ENCODE results near the gene IL36A. TPM values are rescaled to one million over a fixed set of nuclear protein-coding genes. Genes with fewer than 3 reads are reported as not detected.

Gene IL36A
- total RNA-seq, 1 experiment from 2014 or later: not detected

GRCh38 chr2:113057117-113057516 is 51.9 kb downstream of the IL36A start:
- Histone ChIP-seq H3K4me2 (ENCODE audit: insufficient read depth, insufficient read length, low read length) (no peak overlapping the region), H4K91ac (ENCODE audit: insufficient read length, low read depth, low read length) (no peak overlapping the region), H2AK5ac (ENCODE audit: insufficient read length, low read length) (no peak overlapping the region), H3K23me2 (ENCODE audit: insufficient read length, low read depth, low read length, poor library complexity, severe bottlenecking) (no peaks in the 10 kb centered on the region), H2BK15ac (ENCODE audit: low read depth, low read length) (no peak overlapping the region), H4K20me1 (ENCODE audit: control insufficient read depth, insufficient read depth, insufficient read length) (no peaks in the 10 kb centered on the region), H2BK20ac (ENCODE audit: low read depth, low read length, poor library complexity, severe bottlenecking) (no peak overlapping the region), H3K9ac (ENCODE audit: extremely low read depth, insufficient read length, low read length) (no peak overlapping the region), H2BK12ac (ENCODE audit: insufficient read length, low read depth, low read length) (no peak overlapping the region), H3K18ac (ENCODE audit: insufficient read length, low read depth, low read length) (no peak overlapping the region), H3T11ph (ENCODE audit: low read length) (no peak overlapping the region), H4K8ac (replicated peaks; ENCODE audit: insufficient read length, low read depth, low read length) (no peak overlapping the region), H3K79me2 (ENCODE audit: insufficient read depth, low read length) (no peaks in the 10 kb centered on the region), H3K4me1 (ENCODE audit: insufficient read depth, low read length) (no peaks in the 10 kb centered on the region), H4K5ac (ENCODE audit: insufficient read length, low read depth, low read length) (no peak overlapping the region), H2BK120ac (ENCODE audit: low read depth, low read length, poor library complexity, severe bottlenecking) (no peak overlapping the region), H3K23ac (ENCODE audit: insufficient read length, low read depth, low read length) (no peak overlapping the region), H3K79me1 (ENCODE audit: insufficient read depth, low read depth, low read length, poor library complexity, severe bottlenecking) (no peaks in the 10 kb centered on the region), H3K4ac (ENCODE audit: low read depth, low read length) (no peak overlapping the region), H2BK5ac (ENCODE audit: insufficient read length, low read length) (no peak overlapping the region), H3K27ac (ENCODE audit: insufficient read length, low read depth, low read length) (no peak overlapping the region), H3K9me3 (ENCODE audit: control insufficient read depth, low read depth, low read length) (peaks cover 14% of the 10 kb centered on the region), H3K56ac (ENCODE audit: insufficient read length, low read depth, low read length) (no peak overlapping the region), H3K14ac (ENCODE audit: insufficient read depth, low read length) (no peak overlapping the region), H3K27me3 (ENCODE audit: insufficient read depth, low read length) (peaks cover 2% of the 10 kb centered on the region; the same call in 1 of the 2 replicates), H2AFZ (ENCODE audit: low read length) (no peak overlapping the region)
- no peak overlapping the region for H3K4me3 Mint-ChIP-seq
- no peak overlapping the region for H3K27ac Mint-ChIP-seq
- DNase-seq: no peak
- peaks cover 58% of the 10 kb centered on the region for H3K27me3 Mint-ChIP-seq (ENCODE audit: low read depth)
- TF ChIP-seq, protein P1, sequence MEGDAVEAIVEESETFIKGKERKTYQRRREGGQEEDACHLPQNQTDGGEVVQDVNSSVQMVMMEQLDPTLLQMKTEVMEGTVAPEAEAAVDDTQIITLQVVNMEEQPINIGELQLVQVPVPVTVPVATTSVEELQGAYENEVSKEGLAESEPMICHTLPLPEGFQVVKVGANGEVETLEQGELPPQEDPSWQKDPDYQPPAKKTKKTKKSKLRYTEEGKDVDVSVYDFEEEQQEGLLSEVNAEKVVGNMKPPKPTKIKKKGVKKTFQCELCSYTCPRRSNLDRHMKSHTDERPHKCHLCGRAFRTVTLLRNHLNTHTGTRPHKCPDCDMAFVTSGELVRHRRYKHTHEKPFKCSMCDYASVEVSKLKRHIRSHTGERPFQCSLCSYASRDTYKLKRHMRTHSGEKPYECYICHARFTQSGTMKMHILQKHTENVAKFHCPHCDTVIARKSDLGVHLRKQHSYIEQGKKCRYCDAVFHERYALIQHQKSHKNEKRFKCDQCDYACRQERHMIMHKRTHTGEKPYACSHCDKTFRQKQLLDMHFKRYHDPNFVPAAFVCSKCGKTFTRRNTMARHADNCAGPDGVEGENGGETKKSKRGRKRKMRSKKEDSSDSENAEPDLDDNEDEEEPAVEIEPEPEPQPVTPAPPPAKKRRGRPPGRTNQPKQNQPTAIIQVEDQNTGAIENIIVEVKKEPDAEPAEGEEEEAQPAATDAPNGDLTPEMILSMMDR (conservative IDR thresholded peaks at IDR 0.05): no peak
- H3K4me1 Mint-ChIP-seq: no peaks in the 10 kb centered on the region
- peaks cover 38 to 67% of the 10 kb centered on the region in 2 experiments for H3K9me3 Mint-ChIP-seq
- no CpG with 5 or more reads among the region's 1 CpG for WGBS (ENCODE audit: extremely low coverage, insufficient read length, low lambda C conversion rate)
- peaks cover 0 to 8% (median 2%) of the 10 kb centered on the region in 3 experiments; a peak in 3 of 7 replicates for H3K36me3 Mint-ChIP-seq (ENCODE audit: insufficient read depth in 1 of 3, low read depth in 3 of 3)

Other genes with a start within 250 kb of the IL36A start
- 18.8 and 23.3 TPM in 2 replicates for gene CKAP2L, start 240.8 kb upstream of the IL36A start, total RNA-seq (2021)
- 0.35 and 0.39 TPM in 2 replicates for gene IL1A, start 221.0 kb upstream of the IL36A start, total RNA-seq (2021)
- not detected in 2 replicates for gene IL1B, start 168.7 kb upstream of the IL36A start, total RNA-seq (2021)
- gene IL37, start 94.3 kb upstream of the IL36A start, total RNA-seq (2021): 0.55 TPM in 1 of 2 replicates, not detected in the other
- not detected in 2 replicates for gene IL36G, start 27.5 kb upstream of the IL36A start, total RNA-seq (2021)
- gene IL36B, start 47.4 kb downstream of the IL36A start, total RNA-seq (2021): not detected in 2 replicates
- gene IL36RN, start 53.7 kb downstream of the IL36A start, total RNA-seq (2021): not detected in 2 replicates
- gene IL1F10, start 62.5 kb downstream of the IL36A start, total RNA-seq (2021): not detected in 2 replicates
- gene IL1RN, start 122.1 kb downstream of the IL36A start, total RNA-seq (2021): not detected in 2 replicates
- gene PSD4, start 168.5 kb downstream of the IL36A start, total RNA-seq (2021): 1.0 and 1.5 TPM in 2 replicates